Measurements from ENCODE around the gene APBB2. TPM values are rescaled to one million over a fixed set of nuclear protein-coding genes. Genes with fewer than 3 reads are reported as not detected.

The APBB2 gene
- total RNA-seq, 1 experiment from 2014 or later, result 49.0 TPM

GRCh38 chr4:41258783-41259182 lies 44.4 kb upstream of the APBB2 start:
- no peak for TF ChIP-seq PREB (CRISPR knock-in tag; IDR thresholded peaks at IDR 0.05; ENCODE audit: borderline replicate concordance)
- peak; percentile 90 for TF ChIP-seq NFE2L1 (CRISPR knock-in tag; IDR thresholded peaks at IDR 0.05)
- Mint-ChIP-seq H3K36me3 (peaks cover 59% of the 10 kb centered on the region), H3K27me3 (ENCODE audit: low read depth) (no peaks in the 10 kb centered on the region; the same call in 1 of the 2 replicates), H3K9me3 (no peaks in the 10 kb centered on the region), H3K27ac (peak overlapping the region; percentile 80), H3K4me1 (peaks cover 32% of the 10 kb centered on the region), H3K4me3 (peak overlapping the region; percentile 94)
- DNase-seq (ENCODE audit: low spot score), result peak; percentile 23
- POLR2A ChIA-PET, result interaction anchor here (1.0 to 2.3 kb wide), 3 partner anchors 10 to 44 kb away, joined by 5 to 9 read pairs (median 9); partner anchors contain the start of gene APBB2
- no peak for ATAC-seq
- CTCF ChIA-PET, result interaction anchor here (0.9 to 3.9 kb wide), 9 partner anchors 21 to 418 kb away, joined by 3 to 14 read pairs (median 5); partner anchors contain the start of gene APBB2

- H3K9me3 Mint-ChIP-seq, result peaks cover 5% of the 10 kb centered on the region
Observed at GRCh38 chr4:41257906-41258305, 43.6 kb upstream of the APBB2 start.

More at GRCh38 chr4:41257906-41258305, 43.6 kb upstream of the APBB2 start:
- TF ChIP-seq IRF2 (CRISPR knock-in tag; IDR thresholded peaks at IDR 0.05; ENCODE audit: borderline replicate concordance, low read depth) (no peak), NR1H2 (CRISPR knock-in tag; IDR thresholded peaks at IDR 0.05) (no peak), AFF4 (CRISPR knock-in tag; IDR thresholded peaks at IDR 0.05; ENCODE audit: borderline replicate concordance) (no peak), MXD4 (CRISPR knock-in tag; IDR thresholded peaks at IDR 0.05; ENCODE audit: borderline replicate concordance) (no peak), TEAD1 (CRISPR knock-in tag; IDR thresholded peaks at IDR 0.05) (no peak), ZNF317 (CRISPR knock-in tag; IDR thresholded peaks at IDR 0.05; ENCODE audit: borderline replicate concordance, low read depth) (no peak), PRRX2 (CRISPR knock-in tag; IDR thresholded peaks at IDR 0.05) (no peak), ESRRA (CRISPR knock-in tag; IDR thresholded peaks at IDR 0.05; ENCODE audit: borderline replicate concordance) (no peak), NFE2L1 (CRISPR knock-in tag; IDR thresholded peaks at IDR 0.05) (no peak), E2F1 (CRISPR knock-in tag; IDR thresholded peaks at IDR 0.05) (no peak), TCF7 (CRISPR knock-in tag; IDR thresholded peaks at IDR 0.05; ENCODE audit: low read depth) (no peak), ZNF281 (CRISPR knock-in tag; IDR thresholded peaks at IDR 0.05) (no peak), ETV6 (CRISPR knock-in tag; IDR thresholded peaks at IDR 0.05) (no peak), EMX1 (CRISPR knock-in tag; IDR thresholded peaks at IDR 0.05) (no peak), JUN (CRISPR knock-in tag; IDR thresholded peaks at IDR 0.05) (no peak), NR2C2 (CRISPR knock-in tag; IDR thresholded peaks at IDR 0.05) (no peak)
- TF ChIP-seq, protein P1, sequence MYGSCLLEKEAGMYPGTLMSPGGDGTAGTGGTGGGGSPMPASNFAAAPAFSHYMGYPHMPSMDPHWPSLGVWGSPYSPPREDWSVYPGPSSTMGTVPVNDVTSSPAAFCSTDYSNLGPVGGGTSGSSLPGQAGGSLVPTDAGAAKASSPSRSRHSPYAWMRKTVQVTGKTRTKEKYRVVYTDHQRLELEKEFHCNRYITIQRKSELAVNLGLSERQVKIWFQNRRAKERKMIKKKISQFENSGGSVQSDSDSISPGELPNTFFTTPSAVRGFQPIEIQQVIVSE (CRISPR knock-in tag; IDR thresholded peaks at IDR 0.05; ENCODE audit: borderline replicate concordance), result no peak
- Mint-ChIP-seq H3K36me3 (peaks cover 50% of the 10 kb centered on the region), H3K27ac (peak overlapping the region; percentile 80), H3K27me3 (ENCODE audit: low read depth) (no peaks in the 10 kb centered on the region; the same call in 1 of the 2 replicates), H3K4me1 (peaks cover 32% of the 10 kb centered on the region), H3K4me3 (peak overlapping the region; percentile 94)
- POLR2A ChIA-PET, result interaction anchor here (1.5 to 2.3 kb wide), 2 partner anchors 11 to 43 kb away, joined by 9 read pairs; partner anchors contain the start of gene APBB2
- DNase-seq (ENCODE audit: low spot score) (no peak), ATAC-seq (peak; percentile 2; the same call in 1 of the 2 replicates)
- CTCF ChIA-PET, result interaction anchor here (0.6 to 3.9 kb wide), 10 partner anchors 23 to 417 kb away, joined by 3 to 14 read pairs (median 6); partner anchors contain the start of gene APBB2
